NCI-H446 treated with DMSO at 0.1 percent for 48 hours (cell line): ENCODE data around the gene MS4A5.

Experiments
- DNase-seq: peaks from one replicate; lab custom pipeline; 2025; lab: John Stamatoyannopoulos, UW

The MS4A5 gene

GRCh38 chr11:60482361-60482760, 53.0 kb downstream of the MS4A5 start:
- no peak for DNase-seq

- no peak for DNase-seq
Observed at GRCh38 chr11:60485987-60486386, 56.6 kb downstream of the MS4A5 start.

GRCh38 chr11:60492488-60493009, 63.2 kb downstream of the MS4A5 start, which contains the start of gene MS4A12:
Gene MS4A12, plus strand, starts transcription at chr11:60492778. Its CDS starts 4,541 bp downstream, at chr11:60497319.
- no peak for DNase-seq

GRCh38 chr11:60493454-60493853, 64.1 kb downstream of the MS4A5 start:
- no peak for DNase-seq
